T-helper 2 cell treated with Interferon-gamma antibody and Interleukin-4, amounts not matched to agents 100 ng/mL and 5 ng/mL, for 36 hours (primary cell): Measurements from ENCODE around the gene BDP1. TPM values are rescaled to one million over a fixed set of nuclear protein-coding genes. Genes with fewer than 3 reads are reported as not detected.
"Not testable (repeated sequence)": the region's sequence is repeated elsewhere in the genome, so short reads cannot be mapped to it uniquely, and the experiment has no call there.

Source experiments
- intact Hi-C: fragments of 100-400 bp; cut with micrococcal nuclease; formaldehyde crosslinking; loops from one replicate; pipeline ENCODE4 v1.15.1; 2023
- total RNA-seq: library from RNA; stranded (reverse); gene quantifications from 2 replicates; pipeline ENCODE4 v1.2.3, GENCODE V29; 2022

The BDP1 gene
- total RNA-seq, 1 donor from 2014 or later = 32.9 TPM

- intact Hi-C loops = no loop called here
These were observed 5.9 kb downstream of the BDP1 start for GRCh38 chr5:71461360-71461759.

- intact Hi-C loops = no loop called here
These were observed 15.7 kb downstream of the BDP1 start for GRCh38 chr5:71471193-71471592.

DNA sequence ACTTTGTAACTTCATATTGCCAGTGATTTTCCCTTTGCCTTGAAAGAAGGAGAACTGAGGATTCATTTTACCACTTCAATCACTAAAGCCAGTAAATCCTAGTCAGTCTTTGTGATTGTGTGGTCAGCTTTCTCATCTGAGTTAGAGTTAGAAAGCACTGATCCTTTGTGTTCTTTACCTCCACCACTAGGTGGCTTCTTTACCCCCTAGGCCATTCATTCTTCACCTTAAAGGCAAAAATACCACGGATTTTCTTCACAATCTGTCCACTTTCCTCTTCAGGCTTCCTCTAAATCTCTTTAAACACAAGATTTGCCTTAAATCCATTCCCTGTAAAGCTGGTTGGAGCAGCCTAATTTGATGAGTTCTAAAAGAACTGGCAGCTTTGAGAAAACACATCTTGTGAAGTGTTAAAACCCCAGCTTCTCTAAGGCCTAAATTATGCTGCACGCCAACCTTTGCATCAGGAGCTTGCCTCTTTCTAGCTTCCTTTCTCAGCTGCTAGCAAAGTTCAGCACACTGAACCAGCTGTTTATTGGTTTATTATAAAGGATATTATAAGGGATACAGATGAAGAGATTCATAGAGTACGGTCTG, 20.4 kb downstream of the BDP1 start:
- intact Hi-C loops = loop anchor here (2.0 kb wide), 1 partner anchor 283 kb away; no protein-coding TSS in a partner anchor

GRCh38 chr5:71481441-71481840, 26.0 kb downstream of the BDP1 start:
- intact Hi-C loops = no loop called here

GRCh38 chr5:71482132-71482531, 26.7 kb downstream of the BDP1 start:
- intact Hi-C loops = no loop called here

DNA sequence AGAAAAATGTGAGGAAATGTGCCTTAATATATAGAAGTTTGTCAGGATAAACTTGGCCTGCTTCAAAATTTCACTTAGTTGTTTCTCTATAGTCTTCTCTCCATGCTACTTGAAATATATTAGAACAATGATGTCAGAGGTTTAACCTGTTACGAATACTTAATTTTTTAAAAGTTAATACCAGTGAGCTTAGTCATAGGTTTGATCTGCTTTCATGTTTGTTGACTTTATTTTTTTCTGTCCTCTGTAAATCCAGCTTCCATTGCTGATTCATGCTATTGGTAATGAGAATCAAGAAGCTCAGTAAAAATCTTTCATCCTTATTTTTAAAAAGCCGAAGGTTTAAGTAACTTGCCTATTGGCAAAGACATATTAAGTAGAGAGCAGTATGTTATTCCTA, 27.9 kb downstream of the BDP1 start:
- intact Hi-C loops = no loop called here

DNA sequence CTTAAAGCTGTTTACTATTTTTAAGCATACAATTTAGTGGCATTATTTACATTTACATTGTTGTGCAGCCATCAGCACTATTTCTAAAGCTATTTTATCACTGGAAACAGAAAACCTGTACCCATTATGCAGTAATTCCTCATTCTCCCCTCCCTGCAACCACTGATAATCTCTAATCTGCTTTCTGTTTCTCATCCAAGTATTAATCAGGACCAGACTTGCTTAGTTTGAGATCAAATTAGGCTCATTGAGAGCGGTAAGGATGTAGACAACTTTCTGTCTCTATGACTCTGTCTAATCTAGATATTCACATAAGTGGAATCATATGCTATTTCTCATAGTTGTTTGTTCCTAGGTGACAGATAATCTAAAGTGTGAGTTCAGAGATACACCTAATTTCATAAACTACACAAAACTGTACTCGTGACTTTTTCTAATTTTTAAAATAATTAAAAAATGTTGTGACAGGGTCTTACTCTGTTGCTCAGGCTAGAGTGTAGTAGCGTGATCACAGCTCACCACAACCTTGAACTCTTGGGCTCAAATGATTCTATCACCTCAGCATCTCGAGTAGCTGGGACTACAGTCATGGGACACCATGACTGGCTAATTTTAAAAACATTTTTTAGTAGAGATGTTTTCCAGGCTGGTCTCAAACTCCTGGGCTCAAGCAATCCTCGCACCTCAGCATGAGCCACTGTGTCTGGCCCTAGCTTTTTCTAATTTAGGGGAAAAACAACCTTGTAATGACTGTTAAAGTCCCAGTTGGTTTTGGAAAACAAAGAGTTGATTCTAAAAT, 37.6 kb downstream of the BDP1 start:
- intact Hi-C loops = no loop called here

DNA sequence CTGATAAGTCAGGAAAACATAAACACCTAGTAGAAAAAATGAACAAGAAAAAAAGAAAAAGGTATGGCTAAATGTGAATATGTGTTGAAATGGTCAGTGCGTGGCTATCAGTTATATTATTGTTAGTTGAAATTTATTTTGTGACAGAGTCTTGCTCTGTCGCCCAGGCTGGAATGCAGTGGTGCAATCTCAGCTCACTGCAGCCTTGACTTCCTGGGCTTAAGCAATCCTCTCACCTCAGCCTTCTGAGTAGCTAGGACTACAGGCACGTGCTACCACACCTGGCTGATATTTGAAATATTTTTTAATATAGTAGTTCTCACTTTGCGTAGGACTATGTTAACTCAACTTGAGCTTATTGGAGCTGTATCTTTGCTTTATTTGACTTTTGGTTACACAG, 38.8 kb downstream of the BDP1 start:
- intact Hi-C loops = not testable (repeated sequence)

- intact Hi-C loops = not testable (repeated sequence)
These were observed 43.3 kb downstream of the BDP1 start for GRCh38 chr5:71498756-71499155.

DNA sequence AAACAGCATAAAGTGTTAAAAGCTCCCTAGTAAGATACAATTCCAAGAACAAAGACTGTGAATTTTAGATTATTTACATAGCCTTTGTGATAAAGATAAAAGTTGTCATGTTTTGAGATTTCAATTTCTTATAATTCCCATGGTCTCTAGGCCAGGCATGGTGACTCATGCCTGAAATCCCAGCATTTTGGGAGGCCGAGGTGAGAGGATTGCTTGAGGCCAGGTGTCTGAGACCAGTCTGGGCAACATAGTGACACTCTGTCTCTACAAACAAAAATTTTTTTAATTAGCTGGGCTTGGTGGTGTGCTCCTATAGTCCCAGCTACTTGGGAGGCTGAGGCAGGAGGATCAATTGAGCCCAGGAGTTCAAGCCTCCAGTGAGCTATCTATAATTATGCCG, 48.1 kb downstream of the BDP1 start:
- intact Hi-C loops = no loop called here

DNA sequence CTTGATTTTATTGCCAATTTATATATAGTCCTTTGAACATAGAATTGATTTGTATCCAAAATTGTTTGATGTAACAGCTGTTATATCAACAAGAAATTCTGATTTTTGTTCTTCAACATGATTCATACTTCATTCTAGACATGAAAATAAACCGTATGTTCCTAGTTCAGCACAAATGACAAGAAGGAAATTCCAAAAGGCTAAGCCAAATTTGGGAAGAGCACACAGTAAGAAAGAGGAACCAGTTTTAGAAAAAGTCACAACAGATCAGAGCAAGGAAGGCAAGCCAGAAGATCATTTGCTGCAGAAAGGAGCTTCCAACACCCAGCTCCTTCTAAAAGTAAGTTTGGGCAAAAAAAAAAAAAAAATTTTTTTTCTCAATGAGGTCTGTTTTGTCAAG, 66.7 kb downstream of the BDP1 start:
- intact Hi-C loops = no loop called here

DNA sequence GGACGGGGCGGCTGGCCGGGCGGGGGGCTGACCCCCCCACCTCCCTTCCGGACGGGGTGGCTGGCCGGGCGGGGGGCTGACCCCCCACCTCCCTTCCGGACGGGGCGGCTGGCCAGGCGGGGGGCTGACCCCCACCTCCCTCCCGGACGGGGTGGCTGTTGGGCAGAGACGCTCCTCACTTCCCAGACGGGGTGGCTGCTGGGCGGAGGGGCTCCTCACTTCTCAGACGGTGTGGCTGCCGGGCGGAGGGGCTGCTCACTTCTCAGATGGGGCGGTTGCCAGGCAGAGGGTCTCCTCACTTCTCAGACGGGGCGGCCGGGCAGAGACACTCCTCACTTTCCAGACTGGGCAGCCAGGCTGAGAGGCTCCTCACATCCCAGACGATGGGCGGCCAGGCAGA, 70.2 kb downstream of the BDP1 start:
- intact Hi-C loops = not testable (repeated sequence)

DNA sequence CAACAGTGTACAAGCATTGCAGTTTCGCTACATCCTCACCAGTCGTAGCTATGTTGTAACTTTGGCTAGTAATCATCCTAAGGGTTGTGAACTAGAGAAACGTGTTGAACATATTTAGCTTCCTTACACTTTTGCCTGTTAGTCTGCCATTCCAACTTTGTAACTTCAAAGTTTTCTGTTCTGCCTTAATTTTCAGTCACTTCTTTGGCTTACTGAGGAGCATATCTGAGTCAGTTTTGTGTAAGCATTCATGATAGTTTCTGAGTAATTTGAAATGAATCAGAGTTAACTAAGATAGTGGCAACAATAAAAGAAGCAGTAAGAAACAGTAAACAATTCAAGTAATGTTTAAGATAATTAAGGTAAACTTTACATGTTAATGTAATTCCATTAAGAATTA, 72.8 kb downstream of the BDP1 start:
- intact Hi-C loops = no loop called here

GRCh38 chr5:71529682-71530081, 74.2 kb downstream of the BDP1 start:
- intact Hi-C loops = loop anchor here (5.0 kb wide), 2 partner anchors 72 to 73 kb away; partner anchors contain the start of gene BDP1

DNA sequence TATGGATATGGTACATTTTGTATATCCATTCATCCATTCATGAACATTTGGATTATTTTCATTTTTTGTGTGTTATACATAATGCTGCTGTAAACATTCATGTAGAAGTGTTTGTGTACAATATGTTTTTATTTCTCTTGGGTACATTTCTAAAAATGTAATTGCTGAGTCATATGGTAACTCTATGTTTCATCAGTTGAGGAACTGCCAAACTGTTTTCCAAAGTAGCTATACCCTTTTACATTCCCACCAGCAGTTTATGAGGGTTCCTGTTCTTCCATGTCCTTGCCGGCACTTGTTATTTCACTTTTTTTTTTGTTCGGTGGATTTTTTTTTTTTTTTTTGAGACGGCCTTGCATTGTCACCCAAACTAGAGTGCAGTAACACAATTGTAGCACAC, 77.7 kb downstream of the BDP1 start:
- intact Hi-C loops = loop anchor here (5.0 kb wide), 2 partner anchors 69 to 76 kb away; partner anchors contain the start of gene BDP1

GRCh38 chr5:71533615-71534014, 78.2 kb downstream of the BDP1 start:
- intact Hi-C loops = loop anchor here (5.0 kb wide), 2 partner anchors 69 to 76 kb away; partner anchors contain the start of gene BDP1

DNA sequence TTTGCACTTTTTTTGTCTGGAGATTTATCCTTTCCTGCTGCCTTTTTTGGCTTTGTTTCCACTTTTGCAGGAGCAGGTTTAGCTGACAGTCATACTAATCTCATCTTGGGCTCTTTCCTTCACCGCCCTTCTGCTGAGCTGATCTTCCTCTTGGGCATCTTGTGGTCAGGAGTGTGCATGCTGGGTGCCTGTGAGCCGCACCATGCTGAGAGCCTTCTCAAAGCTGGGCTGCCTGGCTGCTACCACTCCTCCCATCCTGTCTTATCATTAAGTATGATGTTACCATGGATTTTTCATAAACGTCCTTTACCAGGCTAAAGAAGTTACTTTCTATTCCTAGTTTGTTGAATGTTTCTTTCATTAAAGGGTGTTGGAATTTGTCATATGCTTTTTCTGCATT, 82.2 kb downstream of the BDP1 start:
- intact Hi-C loops = no loop called here

GRCh38 chr5:71550885-71551284, 95.4 kb downstream of the BDP1 start:
- intact Hi-C loops = not testable (repeated sequence)

DNA sequence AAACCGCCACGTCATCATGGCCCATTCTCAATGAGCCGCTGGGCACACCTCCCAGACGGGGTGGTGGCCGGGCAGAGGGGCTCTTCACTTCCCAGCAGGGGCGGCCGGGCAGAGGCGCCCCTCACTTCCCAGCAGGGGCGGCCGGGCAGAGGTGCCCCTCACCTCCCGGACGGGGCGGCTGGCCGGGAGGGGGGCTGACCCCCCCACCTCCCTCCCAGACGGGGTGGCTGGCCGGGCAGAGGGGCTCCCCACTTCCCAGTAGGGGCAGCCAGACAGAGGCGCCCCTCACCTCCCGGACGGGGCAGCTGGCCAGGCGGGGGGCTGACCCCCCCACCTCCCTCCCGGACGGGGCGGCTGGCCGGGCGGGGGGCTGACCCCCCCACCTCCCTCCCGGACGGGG, 96.1 kb downstream of the BDP1 start:
- intact Hi-C loops = not testable (repeated sequence)

GRCh38 chr5:71552026-71552749, 96.7 kb downstream of the BDP1 start:
- intact Hi-C loops = not testable (repeated sequence)

DNA sequence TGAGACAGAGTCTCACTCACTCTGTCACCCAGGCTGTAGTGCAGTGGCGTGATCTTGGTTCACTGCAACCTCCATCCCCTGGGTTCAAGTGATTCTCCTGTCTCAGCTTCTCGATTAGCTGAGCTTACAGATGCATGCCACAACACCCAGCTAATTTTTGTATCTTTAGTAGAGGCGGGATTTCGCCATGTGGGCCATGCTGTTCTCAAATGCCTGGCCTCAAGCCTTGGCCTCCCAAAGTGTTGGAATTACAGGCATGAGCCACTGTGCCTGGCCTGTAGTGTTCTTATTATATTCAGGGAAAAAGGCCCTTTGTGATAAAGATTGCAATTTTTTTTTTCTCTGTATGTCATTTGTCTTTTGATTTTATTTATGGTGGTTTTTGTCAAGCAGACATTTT, 107.7 kb downstream of the BDP1 start:
- intact Hi-C loops = no loop called here

DNA sequence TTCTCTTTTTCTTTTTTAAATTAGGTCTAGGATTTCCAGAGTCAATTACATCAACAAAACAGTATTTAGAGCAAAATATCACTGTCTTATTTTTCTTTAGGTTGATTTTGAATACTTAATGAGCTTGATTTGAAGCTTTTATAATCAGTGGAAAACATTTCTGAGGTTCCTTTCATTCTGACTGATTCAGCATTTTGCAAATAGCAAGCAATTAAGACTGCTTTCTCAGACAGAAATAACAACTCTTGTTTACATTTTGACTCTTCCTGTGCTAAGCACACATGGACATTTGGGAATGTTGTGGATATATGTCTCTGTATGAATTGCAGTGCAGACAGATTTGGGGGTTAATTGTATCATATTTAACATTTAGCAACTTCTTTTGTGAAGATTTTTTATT, 109.4 kb downstream of the BDP1 start:
- intact Hi-C loops = no loop called here
